ENCODE measurements around the gene MYO18A.

- TF ChIP-seq EZH2 (IDR thresholded peaks at IDR 0.05; ENCODE audit: borderline replicate concordance, low read depth, low read length, severe bottlenecking) = no peak
- peak; percentile 71 for TF ChIP-seq CTCF (IDR thresholded peaks at IDR 0.05; ENCODE audit: borderline replicate concordance, extremely low read depth, low read length, poor library complexity, severe bottlenecking)
Observed at GRCh38 chr17:29115961-29116803, 64.0 kb downstream of the MYO18A start.

Data from DND-41 (cell line).